HG03571 (cell line): ENCODE results near the gene CRHBP.
"Not testable (repeated sequence)": the region's sequence is repeated elsewhere in the genome, so short reads cannot be mapped to it uniquely, and the experiment has no call there.

ENCODE experiments used
- ATAC-seq: cut with Tn5 transposase; IDR thresholded peaks from one replicate; pipeline ENCODE4 v1.9.1; 2021; ENCODE audit not compliant: unreplicated experiment

Gene CRHBP, protein sequence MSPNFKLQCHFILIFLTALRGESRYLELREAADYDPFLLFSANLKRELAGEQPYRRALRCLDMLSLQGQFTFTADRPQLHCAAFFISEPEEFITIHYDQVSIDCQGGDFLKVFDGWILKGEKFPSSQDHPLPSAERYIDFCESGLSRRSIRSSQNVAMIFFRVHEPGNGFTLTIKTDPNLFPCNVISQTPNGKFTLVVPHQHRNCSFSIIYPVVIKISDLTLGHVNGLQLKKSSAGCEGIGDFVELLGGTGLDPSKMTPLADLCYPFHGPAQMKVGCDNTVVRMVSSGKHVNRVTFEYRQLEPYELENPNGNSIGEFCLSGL

DNA sequence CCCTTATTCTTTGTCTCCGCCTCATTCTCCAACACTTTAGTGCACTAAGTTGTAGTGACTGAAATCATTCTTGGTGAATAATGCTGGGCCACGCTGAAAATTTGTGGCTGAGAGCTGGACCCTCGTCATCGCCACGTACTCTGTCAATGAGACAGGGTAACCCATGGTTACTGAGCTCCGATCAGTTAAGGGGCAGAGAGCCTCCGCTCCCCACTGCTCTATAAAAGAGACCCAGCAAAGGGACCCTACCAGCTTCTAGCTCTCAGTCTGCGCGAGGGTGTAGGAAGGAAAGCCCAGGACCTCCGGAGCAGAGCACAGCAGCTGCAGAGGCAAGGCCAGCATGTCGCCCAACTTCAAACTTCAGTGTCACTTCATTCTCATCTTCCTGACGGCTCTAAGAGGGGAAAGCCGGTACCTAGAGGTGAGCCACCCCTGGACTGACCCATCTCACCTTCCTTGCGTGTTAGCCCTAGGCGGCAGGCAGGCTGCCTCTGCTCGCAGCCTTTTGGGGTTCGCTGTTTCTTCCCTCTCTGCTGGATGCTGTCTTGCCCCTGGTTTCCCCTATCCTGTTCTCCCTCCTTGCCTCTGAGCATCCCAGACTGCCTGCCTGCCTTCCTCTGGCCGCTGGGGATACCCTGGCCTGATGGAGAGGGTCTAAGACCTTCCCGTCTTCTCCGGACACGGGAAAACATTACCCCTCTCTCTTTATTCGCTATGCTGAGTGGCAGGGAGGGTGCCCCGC is at the start of gene CRHBP:
CRHBP (plus strand) TSS at position 251 of the 742 bp plus-strand sequence; CDS start at position 341, 90 bp downstream.
- ATAC-seq: no peak

DNA sequence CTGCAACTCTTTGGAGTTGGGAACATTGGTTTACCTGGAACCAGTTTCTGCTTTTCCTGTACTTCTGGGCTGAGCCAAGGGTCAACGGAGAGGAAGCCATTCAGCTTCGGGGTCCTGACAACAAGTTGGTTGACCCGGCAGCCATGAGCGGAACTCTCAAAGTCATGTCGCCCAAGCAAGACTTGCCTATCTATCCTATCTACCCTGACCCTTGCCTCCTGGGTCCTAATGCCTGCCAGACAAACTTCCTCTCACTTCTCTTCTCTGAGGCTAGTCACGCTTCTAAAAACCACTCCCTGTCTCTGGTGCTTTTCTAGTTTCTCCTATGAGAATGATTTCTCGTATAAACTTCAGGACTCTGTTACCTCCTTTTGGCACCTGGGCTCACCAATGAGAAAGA is 44.7 kb upstream of the CRHBP start:
- ATAC-seq: no peak

DNA sequence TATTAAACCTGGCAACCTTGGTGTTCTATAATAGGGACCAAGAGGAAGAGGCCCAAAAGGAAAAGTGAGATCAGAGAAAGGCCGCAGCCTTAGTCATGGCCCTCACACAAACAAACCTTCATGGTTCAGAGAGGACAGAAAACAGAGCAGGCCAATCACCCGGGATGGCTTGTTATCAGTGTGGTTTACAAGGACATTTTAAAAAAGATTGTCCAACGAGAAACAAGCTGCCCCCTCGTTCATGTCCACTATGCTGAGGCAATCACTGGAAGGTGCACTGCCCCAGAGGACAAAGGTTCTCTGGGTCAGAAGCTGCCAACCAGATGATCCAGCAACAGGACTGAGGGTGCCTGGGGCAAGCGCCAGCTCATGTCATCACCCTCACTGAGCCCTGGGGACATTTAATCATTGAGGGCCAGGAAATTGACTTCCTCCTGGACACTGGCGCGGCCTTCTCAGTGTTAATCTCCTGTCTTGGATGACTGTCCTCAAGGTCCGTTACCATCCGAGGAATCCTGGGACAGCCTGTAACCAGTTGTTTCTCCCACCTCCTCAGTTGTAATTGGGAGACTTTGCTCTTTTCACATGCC is 42.4 kb upstream of the CRHBP start:
- not testable (repeated sequence) for ATAC-seq

DNA sequence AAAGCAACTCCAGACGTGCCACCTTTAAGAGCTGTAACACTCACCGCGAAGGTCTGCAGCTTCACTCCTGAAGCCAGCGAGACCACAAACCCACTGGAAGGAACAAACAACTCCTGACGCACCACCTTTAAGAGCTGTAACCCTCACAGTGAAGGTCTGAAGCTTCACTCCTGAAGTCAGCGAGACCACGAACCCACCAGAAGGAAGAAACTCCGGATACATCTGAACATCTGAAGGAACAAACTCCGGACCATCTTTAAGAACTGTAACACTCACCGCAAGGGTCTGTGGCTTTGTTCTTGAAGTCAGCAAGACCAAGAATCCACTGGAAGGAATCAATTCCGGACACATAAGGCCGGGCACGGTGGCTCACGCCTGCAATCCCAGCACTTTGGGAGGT is 38.2 kb upstream of the CRHBP start:
- ATAC-seq: not testable (repeated sequence)

DNA sequence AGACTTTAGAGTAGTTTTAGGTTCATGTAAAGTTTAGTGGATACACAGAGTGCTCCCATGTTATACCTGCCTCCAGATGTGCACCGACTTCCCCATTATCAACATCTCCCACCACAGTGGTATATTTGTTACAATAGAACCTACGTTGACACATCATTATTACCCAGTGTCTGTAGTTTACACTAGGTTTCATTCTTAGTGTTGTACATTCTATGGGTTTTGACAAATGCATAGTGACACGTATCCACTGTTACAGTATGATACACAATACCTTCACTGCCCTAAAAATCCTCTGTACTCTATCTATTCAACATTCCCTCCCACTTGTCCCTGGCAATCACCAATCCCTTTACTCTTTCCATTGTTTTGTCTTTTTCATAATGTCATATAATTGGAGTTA is 34.3 kb upstream of the CRHBP start:
- no peak for ATAC-seq

DNA sequence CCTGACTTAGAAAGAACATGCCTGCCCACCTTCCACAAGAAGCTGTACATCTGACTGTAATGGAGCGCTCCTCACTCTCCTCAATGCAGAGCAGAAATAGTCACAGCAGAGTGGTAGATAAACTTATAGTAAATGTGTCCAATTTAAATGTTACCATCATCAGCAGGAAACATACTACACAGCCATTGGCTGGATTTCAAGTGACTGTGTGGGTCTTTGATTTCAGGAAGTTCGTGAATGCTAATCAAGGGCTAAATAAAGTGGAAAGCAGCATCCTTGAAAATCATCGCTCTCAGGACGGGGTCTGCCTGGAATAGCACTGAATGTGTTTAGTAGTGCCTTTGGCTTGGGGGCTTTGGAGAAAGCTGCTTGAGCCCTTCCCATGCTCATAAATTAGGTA is 32.4 kb upstream of the CRHBP start:
- ATAC-seq: no peak

DNA sequence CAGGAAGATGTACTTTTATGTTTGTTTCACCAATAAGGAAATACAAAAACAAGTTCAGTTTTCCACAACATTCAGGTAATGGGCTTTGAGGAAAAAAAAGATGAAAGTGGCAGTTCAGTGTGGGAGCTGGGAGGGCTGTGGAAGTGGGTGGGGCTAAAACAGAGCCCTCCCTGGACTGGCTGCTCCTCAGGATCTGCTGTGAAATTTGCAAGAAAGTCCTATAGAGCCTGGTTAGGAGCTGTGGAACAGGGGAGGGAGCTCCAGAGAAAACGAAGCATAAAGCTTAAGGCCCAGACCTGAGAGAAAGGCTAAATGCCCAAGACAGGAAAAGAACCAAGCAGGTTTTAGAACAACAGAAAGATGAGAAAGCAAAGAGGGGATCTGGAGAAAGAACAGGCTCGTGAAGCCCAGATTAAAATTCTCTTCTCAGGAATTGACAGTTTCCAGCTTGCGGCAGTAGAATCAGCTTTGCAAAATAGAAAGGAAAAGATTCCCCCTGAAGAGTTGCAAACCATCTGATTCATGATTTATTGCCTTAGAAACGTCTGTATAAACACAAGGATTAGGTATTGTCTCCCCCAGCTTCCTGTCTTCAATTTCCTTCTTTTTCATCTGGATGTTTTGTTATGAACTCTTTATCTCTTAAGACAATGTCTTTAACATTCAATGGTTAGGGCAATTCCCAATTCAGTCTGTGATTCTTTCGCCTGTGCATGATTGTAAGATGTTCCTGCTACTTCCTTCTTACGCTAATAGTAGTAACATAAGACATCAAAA is 26.3 kb upstream of the CRHBP start:
- ATAC-seq: no peak

DNA sequence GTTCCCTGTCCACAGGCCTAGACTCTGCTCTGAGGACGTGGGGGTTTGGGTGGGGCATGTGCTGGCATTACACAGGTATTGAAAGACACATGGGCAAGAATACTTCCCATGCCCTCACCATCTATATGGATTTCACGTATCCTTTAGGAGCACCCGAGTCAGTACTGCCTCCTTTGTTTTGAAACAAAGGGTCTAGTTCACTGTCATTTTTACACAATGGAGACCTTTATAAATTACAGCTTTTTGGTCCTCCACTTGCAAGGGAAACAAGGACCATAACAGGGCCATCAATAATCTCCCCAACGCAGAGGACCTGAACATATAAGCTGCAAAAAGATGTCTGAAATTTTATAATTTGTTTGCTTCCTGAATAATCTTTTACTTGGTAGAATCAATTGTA is 24.9 kb upstream of the CRHBP start:
- ATAC-seq: no peak

DNA sequence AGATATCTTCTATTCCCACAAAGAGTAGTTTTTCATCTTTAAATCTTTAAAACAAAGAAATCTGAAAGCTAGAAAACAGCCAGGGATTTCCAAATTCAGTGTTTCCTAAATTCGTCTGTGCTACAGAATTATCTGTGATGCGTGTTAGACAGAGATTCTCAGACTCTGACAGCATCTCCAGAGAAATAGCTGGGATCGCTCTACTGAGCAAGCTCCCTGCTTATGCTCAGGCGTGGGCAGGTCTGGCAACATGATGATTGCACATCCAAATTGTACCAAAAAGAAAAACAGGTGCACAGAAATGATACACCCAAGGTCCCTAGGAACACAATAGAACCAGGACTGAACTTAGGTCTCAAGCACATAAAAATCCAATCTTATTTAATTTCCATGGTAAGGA is 22.8 kb upstream of the CRHBP start:
- no peak for ATAC-seq

DNA sequence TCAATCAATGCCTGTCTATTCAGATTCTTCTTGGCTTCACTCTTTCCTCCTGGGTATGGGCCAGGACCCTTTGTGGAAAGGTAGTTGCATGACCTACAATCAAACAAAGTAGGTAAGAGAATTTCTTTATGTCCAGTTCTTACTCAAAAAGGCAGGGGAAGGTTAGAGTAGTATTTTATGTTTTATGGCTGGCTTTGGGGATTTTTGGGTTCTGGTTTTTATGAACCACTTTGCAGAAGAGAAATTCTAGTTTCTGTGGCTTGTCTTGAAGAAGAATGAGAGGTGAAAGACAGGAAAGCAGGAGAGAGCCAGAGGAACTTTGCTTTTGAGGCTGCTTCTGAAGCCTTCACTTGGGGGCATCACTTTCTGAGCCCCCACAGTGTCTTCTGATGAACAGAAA is 14.7 kb upstream of the CRHBP start:
- ATAC-seq: no peak

DNA sequence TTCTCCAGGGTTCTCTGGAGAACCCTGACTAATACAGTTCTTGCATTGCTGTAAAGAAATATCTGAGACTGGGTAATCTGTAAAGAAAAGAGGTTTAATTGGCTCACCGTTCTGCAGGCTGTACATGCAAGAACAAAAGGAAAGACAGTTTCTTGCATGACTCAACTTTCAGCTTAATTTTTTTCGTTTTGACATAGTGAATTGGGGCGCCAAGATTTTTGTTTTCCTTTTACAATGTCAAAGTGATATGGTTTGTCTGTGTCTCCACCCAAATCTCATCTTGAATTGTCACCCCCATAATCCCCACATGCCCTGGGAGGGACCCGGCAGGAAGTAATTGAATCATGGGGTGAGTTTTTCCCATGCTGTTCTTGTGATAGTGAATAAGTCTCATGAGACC is 11.8 kb upstream of the CRHBP start:
- no peak for ATAC-seq

DNA sequence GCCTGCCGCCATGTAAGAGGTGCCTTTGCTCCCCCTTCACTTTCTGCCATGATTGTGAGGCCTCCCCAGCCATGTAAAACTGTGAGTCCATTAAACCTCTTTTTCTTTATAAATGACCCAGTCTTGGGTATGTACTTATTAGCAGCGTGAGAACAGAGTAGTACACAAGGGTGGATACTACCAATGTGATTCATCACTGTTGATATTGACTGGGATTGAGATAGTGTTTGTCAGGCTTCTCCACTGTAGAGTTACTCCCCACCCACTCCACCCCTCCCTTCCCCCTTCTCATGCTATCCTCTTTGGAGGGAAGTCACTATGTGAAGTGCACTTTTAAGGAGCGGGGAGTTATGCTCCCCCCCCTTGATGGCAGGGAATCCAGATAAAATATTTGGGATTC is 11.4 kb upstream of the CRHBP start:
- no peak for ATAC-seq

DNA sequence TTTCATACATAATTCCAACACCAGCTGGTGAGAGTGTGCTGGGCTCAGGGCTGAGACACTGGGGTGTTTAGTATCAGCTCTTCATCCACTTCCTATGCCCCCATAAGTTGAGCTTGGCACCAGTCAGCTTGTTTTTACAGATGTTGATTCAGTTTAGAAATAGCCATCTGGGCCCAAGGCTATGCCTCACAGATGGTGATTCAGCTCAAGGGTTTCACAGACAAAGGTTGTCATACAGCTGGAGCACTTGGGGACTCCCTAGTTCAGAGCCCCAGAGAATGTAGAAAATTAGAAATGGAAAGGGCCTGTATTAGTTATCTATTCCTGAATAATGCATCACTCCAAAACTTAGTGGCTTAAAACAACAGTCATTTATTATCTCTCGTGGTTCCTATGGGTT is 10.3 kb upstream of the CRHBP start:
- no peak for ATAC-seq

DNA sequence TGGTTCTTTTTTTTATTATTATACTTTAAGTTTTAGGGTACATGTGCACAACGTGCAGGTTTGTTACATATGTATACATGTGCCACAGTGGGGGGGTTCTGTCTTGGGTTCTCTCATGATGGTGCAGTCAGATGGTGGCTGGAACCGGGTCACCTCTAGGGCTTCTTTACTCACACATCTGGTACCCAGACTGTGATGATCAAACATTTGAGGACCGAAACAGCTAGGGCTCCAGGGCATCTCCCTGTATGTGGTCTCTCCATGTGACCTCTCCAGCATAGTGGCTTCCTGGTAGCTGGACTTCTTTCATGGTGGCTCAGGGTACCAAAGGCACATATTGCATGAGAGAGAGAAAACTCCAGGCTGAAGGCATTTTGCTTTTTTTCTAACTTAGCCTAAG is 9.8 kb upstream of the CRHBP start:
- no peak for ATAC-seq

DNA sequence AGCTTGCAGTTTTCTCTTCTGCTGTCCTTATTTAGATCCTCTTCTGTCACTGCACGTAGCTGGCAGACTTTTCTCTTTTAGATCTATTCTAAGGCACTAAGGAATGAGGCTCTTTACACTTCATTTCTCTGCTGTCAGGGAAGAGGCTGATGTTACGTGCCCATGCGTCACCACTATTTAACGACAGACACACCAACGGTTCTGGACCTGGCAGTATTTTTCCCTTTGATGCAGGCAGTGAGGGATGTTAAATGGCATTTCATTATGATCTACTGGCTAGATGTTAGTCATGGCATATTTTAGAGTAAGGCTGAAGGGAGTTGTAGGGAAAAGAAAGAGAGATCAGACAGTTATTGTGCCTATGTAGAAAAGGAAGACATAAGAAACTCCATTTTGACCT is 8.2 kb upstream of the CRHBP start:
- ATAC-seq: no peak

DNA sequence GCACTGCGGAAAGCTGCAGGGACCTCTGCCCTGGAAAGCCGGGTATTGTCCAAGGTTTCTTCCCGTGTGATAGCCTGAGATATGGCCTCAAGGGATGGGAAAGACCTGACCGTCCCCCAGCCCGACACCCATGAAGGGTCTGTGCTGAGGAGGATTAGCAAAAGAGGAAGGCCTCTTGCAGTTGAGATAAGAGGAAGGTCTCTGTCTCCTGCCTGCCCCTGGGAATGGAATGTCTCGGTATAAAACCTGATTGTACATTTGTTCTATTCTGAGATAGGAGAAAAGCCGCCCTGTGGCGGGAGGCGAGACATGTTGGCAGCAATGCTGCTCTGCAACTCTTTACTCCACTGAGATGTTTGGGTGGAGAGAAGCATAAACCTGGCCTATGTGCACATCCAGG is 7.6 kb upstream of the CRHBP start:
- not testable (repeated sequence) for ATAC-seq

DNA sequence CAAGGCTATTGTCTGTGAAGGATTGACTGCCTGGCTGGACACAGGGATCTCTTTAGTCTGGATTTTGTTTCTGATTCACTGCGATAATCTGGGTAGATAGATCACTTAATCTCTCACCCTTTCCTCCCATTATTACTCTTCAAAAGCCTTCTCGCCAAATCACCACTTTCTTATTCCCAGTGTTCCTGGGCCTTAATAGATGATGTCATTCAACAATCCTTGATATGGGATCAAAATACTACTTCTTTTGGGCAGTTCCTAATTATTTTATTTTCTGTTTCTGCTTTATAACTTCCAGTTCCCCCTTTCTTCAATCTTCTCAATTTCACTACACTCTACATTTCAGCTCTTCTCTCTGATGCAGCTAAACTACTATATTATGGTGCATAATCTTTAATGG is 6.8 kb upstream of the CRHBP start:
- no peak for ATAC-seq

DNA sequence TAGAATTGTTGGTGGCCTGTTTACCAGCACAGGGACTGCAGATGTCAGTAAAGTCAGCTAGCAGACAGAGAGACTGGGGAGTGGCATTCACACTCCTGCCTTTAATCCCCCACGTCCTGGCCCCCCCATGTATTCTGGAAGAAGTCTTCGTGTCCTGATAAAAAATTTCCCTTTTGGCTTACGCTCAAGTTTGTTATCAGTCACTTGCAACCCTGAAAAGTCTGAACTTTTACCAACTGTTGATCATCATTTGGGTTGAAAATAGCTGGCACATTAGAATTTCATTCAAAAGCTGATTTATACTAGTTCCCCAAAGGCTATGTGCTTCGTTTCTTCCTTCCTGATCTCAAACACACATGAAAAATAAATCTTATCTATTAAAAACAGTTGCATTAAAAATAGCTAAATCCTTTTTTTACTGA is 5.8 kb upstream of the CRHBP start:
- ATAC-seq: no peak

DNA sequence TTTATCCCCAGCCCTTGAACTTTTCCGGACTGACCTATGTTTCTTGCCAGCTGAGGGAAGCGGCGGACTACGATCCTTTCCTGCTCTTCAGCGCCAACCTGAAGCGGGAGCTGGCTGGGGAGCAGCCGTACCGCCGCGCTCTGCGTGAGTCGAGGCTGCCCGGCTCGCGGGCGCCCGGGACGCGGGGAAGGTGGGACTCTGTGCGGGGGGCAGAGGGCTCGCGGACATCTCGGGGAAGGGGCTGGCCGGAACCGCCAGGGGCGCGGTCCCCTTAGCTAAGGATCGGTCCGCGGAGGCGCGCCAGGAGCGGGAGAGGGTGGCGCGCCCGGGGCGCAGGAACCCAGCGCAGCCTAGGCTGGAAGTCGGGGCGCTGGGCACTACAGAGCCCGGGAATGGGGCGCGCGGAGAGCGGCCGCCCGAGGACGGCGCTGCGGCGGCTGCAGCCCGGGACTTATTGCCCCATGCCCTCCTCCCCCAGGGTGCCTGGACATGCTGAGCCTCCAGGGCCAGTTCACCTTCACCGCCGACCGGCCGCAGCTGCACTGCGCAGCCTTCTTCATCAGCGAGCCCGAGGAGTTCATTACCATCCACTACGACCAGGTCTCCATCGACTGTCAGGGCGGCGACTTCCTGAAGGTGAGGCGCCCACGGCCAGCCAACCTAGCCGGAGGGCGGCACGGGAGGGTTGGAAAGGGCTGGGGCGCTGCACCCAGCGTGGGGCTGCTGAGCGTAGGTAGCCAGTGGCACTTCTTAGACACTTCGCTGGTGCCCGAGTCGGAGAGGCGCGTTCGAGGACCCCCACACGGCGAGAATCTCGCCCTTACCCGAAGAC is 922 bp downstream of the CRHBP start:
- no peak for ATAC-seq

DNA sequence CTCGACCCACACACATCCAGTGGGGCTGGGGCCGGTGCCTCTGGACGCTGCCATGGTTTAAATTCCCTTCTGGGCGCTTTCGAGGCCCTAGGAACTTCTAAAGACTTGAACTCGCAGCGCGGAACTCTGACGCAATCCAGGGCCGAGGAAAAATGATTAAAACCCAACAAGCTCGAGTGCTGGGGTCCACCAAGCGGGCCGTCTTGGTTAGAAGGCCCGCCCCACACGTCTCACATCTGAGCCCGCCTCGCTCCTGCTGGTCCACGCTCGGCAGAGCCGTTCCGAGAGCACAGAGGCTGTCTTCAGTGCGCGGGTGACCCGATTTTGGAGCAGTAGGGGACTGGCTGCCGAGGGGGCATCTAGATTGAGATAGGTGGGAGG is 1.5 kb downstream of the CRHBP start:
- ATAC-seq: no peak

DNA sequence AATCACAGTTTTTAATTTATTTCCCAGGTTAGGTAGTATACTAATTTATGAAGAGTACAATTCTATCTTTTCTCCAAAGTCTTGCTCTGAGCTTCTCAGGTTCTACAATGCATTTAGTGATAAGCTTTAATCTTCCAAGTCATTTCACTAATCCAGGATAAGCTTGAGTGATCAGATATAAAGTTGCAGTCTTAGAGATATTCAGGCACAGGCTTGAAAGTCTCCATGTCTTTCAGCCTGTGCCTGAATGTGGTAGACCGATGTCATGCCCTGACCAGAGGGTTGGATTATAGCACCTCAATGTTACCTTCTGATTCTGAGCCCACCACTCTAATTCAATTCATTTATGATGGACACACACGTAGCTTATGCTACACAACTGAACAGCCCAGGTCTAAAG is 3.2 kb downstream of the CRHBP start:
- no peak for ATAC-seq
